IMR-90 (cell line): ENCODE measurements around the gene KLK1. TPM values are rescaled to one million over a fixed set of nuclear protein-coding genes. Genes with fewer than 3 reads are reported as not detected.

Experiments used
- ATAC-seq: fragments of 200-7000 bp; cut with Tn5 transposase; 2 replicates; pipeline ENCODE4 v1.9.1; 2020; ENCODE audit warnings: low read depth, mild to moderate bottlenecking, moderate library complexity
- BruUV-seq: library from RNA; stranded (reverse); fragments of 400-500 nt; replicated peaks from 2 replicates; lab custom pipeline; 2021; lab: Mats Ljungman, UMichigan
- CTCF ChIA-PET: fragments of 300-600 bp; formaldehyde crosslinking; extraction: SDS; loops from one replicate; lab custom pipeline; 2021; ENCODE audit warnings: antibody characterized with exemption; lab: Yijun Ruan, JAX
- POLR2A ChIA-PET: fragments of 300-600 bp; sonication (Branson Sonifier 250); formaldehyde crosslinking; loops from one replicate; lab custom pipeline; 2022; ENCODE audit warnings: antibody characterized with exemption; ENCODE audit not compliant: unreplicated experiment; lab: Charles Lee
- DNase-seq: peaks from one replicate; pipeline ENCODE4 v3.0.0; 2013
- H2AFZ ChIP-seq: replicated peaks from 2 replicates; pipeline ENCODE3; 2013; ENCODE audit warnings: low read length, mild to moderate bottlenecking; ENCODE audit not compliant: poor library complexity
- H2AK5ac ChIP-seq: 2 replicates; pipeline ENCODE4 v1.6.1; 2013; ENCODE audit warnings: low read depth, low read length, inconsistent platforms
- H2AK9ac ChIP-seq: replicated peaks from 2 replicates; pipeline ENCODE3; 2013; ENCODE audit warnings: mild to moderate bottlenecking, low read depth, low read length, moderate library complexity; ENCODE audit not compliant: poor library complexity
- H2BK120ac ChIP-seq: 2 replicates; pipeline ENCODE4 v1.6.1; 2013; ENCODE audit warnings: low read depth, low read length, inconsistent platforms
- H2BK15ac ChIP-seq: 3 replicates; pipeline ENCODE4 v1.6.1; 2013; ENCODE audit warnings: low read depth, low read length, inconsistent platforms
- H2BK20ac ChIP-seq: 2 replicates; pipeline ENCODE4 v1.6.1; 2013; ENCODE audit warnings: low read depth, mild to moderate bottlenecking, inconsistent platforms, low read length, moderate library complexity
- H2BK5ac ChIP-seq: 2 replicates; pipeline ENCODE4 v1.6.1; 2013; ENCODE audit warnings: mild to moderate bottlenecking, low read depth, low read length, inconsistent platforms; ENCODE audit not compliant: poor library complexity, severe bottlenecking
- H3K14ac ChIP-seq: replicated peaks from 2 replicates; pipeline ENCODE4 v1.6.1; 2013; ENCODE audit warnings: low read depth, low read length, inconsistent platforms
- H3K18ac ChIP-seq: 2 replicates; pipeline ENCODE4 v1.6.1; 2013; ENCODE audit warnings: low read depth, low read length, control low read depth
- H3K23ac ChIP-seq: 2 replicates; pipeline ENCODE4 v1.6.1; 2013; ENCODE audit warnings: low read depth, low read length, inconsistent platforms
- H3K27ac ChIP-seq: 2 replicates; pipeline ENCODE4 v1.5.1; 2013; ENCODE audit warnings: mild to moderate bottlenecking, control low read depth, low read length; ENCODE audit not compliant: insufficient read depth
- H3K27me3 ChIP-seq: 2 replicates; pipeline ENCODE4 v1.6.1; 2013; ENCODE audit warnings: low read length; ENCODE audit not compliant: control insufficient read depth, insufficient read depth
- H3K36me3 ChIP-seq: 2 replicates; pipeline ENCODE4 v1.6.1; 2013; ENCODE audit warnings: low read length, mixed read lengths; ENCODE audit not compliant: control insufficient read depth, insufficient read depth
- H3K4ac ChIP-seq: 2 replicates; pipeline ENCODE4 v1.6.1; 2013; ENCODE audit warnings: low read depth, low read length, inconsistent platforms
- H3K4me1 ChIP-seq: 2 replicates; pipeline ENCODE4 v1.6.1; 2013; ENCODE audit warnings: low read length, mixed read lengths; ENCODE audit not compliant: control insufficient read depth, insufficient read depth
- H3K4me2 ChIP-seq: 2 replicates; pipeline ENCODE4 v1.6.1; 2013; ENCODE audit warnings: low read depth, mild to moderate bottlenecking, control low read depth, low read length, moderate library complexity
- H3K4me3 ChIP-seq: 2 replicates; pipeline ENCODE4 v1.5.1; 2013; ENCODE audit warnings: low read depth, mild to moderate bottlenecking, control low read depth, low read length, moderate library complexity; ENCODE audit not compliant: insufficient read depth
- H3K56ac ChIP-seq: 2 replicates; pipeline ENCODE4 v1.6.1; 2013; ENCODE audit warnings: low read length, inconsistent platforms; ENCODE audit not compliant: insufficient read depth; ENCODE audit errors: extremely low read depth
- H3K79me1 ChIP-seq, 2 experiments: 2 replicates each; pipeline ENCODE4 v1.6.1; 2013; ENCODE audit warnings: low read length in 2 of 2, inconsistent platforms in 1 of 2, low read depth in 1 of 2
- H3K9ac ChIP-seq: 2 replicates; pipeline ENCODE4 v1.6.1; 2013; ENCODE audit warnings: low read depth, low read length, control low read depth
- H3K9me1 ChIP-seq: 2 replicates; pipeline ENCODE4 v1.6.1; 2013; ENCODE audit warnings: low read length, inconsistent platforms; ENCODE audit not compliant: insufficient read depth
- H3K9me3 ChIP-seq: 2 replicates; pipeline ENCODE4 v1.6.1; 2013; ENCODE audit warnings: low read length; ENCODE audit not compliant: control insufficient read depth, insufficient read depth
- H4K20me1 ChIP-seq: 2 replicates; pipeline ENCODE4 v1.6.1; 2013; ENCODE audit warnings: low read length, inconsistent platforms; ENCODE audit not compliant: insufficient read depth
- H4K5ac ChIP-seq: 2 replicates; pipeline ENCODE4 v1.6.1; 2013; ENCODE audit warnings: mild to moderate bottlenecking, low read depth, low read length, control low read depth
- H4K8ac ChIP-seq, 2 experiments: 2 replicates each; pipeline ENCODE4 v1.6.1; 2013; ENCODE audit warnings: low read depth in 2 of 2, low read length in 2 of 2, control low read depth in 1 of 2, inconsistent platforms in 1 of 2
- H4K91ac ChIP-seq: 2 replicates; pipeline ENCODE4 v1.6.1; 2013; ENCODE audit warnings: low read depth, low read length, inconsistent platforms; ENCODE audit not compliant: insufficient read depth
- BHLHE40 ChIP-seq: fragments of 150-350 bp; IDR thresholded peaks from 2 replicates; pipeline ENCODE4 v1.6.1; 2016; ENCODE audit warnings: mild to moderate bottlenecking, low read depth, low read length
- CEBPB ChIP-seq: IDR thresholded peaks from 2 replicates; pipeline ENCODE4 v1.6.1; 2012; ENCODE audit warnings: low read depth, low read length, improper control_type of control experiment
- CHD1 ChIP-seq: IDR thresholded peaks from 2 replicates; pipeline ENCODE4 v1.6.1; 2012; ENCODE audit warnings: low read depth, low read length, improper control_type of control experiment
- FOS ChIP-seq: fragments of 150-350 bp; IDR thresholded peaks from 2 replicates; pipeline ENCODE4 v1.6.1; 2016; ENCODE audit warnings: low read depth, low read length
- MAFK ChIP-seq: IDR thresholded peaks from 2 replicates; pipeline ENCODE4 v1.6.1; 2012; ENCODE audit warnings: low read depth, low read length, improper control_type of control experiment
- MAZ ChIP-seq: IDR thresholded peaks from 2 replicates; pipeline ENCODE4 v1.6.1; 2012; ENCODE audit warnings: low read depth, mild to moderate bottlenecking, low read length, improper control_type of control experiment, moderate library complexity, borderline replicate concordance
- MXI1 ChIP-seq: IDR thresholded peaks from 2 replicates; pipeline ENCODE4 v1.6.1; 2012; ENCODE audit warnings: low read depth, mild to moderate bottlenecking, low read length, moderate library complexity, borderline replicate concordance
- NFE2L2 ChIP-seq: fragments of 150-350 bp; IDR thresholded peaks from 2 replicates; pipeline ENCODE4 v1.6.1; 2016; ENCODE audit warnings: low read depth, mild to moderate bottlenecking, low read length
- POLR2A ChIP-seq: IDR thresholded peaks from 2 replicates; pipeline ENCODE4 v1.6.1; 2012; ENCODE audit warnings: mild to moderate bottlenecking, low read depth, low read length
- RAD21 ChIP-seq: IDR thresholded peaks from 2 replicates; pipeline ENCODE4 v1.6.1; 2012; ENCODE audit warnings: low read length, improper control_type of control experiment
- RCOR1 ChIP-seq: IDR thresholded peaks from 2 replicates; pipeline ENCODE4 v1.6.1; 2012; ENCODE audit warnings: mild to moderate bottlenecking, low read length, improper control_type of control experiment; ENCODE audit not compliant: insufficient replicate concordance
- RFX5 ChIP-seq: IDR thresholded peaks from 2 replicates; pipeline ENCODE4 v1.8.0; 2012; ENCODE audit warnings: low read depth, mild to moderate bottlenecking, low read length, moderate library complexity
- SMC3 ChIP-seq: fragments of 150-350 bp; IDR thresholded peaks from 2 replicates; pipeline ENCODE4 v1.6.1; 2016; ENCODE audit warnings: low read depth, mild to moderate bottlenecking, antibody characterized with exemption, low read length, moderate library complexity
- WGBS, 2 experiments: methylation state at CpG; one replicate each; pipeline versions ENCODE4 v1.1.5 to v1.1.7; 2013; ENCODE audit warnings: missing lambda C conversion rate in 2 of 2; ENCODE audit not compliant: insufficient read length in 1 of 2; ENCODE audit errors: extremely low coverage in 2 of 2; 5-methylcytosine and 5-hydroxymethylcytosine counted together
- dilution Hi-C: fragments of 300-500 bp; cut with HindIII; formaldehyde crosslinking; loops from one replicate; pipeline ENCODE4 v1.14.3; 2018; ENCODE audit warnings: low sequenced_read_pairs; ENCODE audit not compliant: unreplicated experiment
- in situ Hi-C: fragments of 300-500 bp; cut with MboI; formaldehyde crosslinking; loops from 3 replicates; pipeline ENCODE4 v1.14.3; 2019; ENCODE audit warnings: low sequenced_read_pairs, inconsistent platforms, mixed read lengths
- intact Hi-C: fragments of 100-400 bp; cut with micrococcal nuclease; formaldehyde crosslinking; loops from 2 replicates; pipeline ENCODE4 v1.10.0; 2022
- polyA plus RNA-seq, 3 experiments: library from polyadenylated mRNA; depleted of rRNA; stranded (reverse); fragments of >200 nt; gene quantifications; 2 replicates each; pipeline ENCODE4 v1.2.3, GENCODE V29; 2012; ENCODE audit warnings: low replicate concordance in 1 of 3
- total RNA-seq: library from RNA; depleted of rRNA; stranded (reverse); fragments of >200 nt; gene quantifications from 2 replicates; pipeline ENCODE4 v1.2.3, GENCODE V29; 2012
- TF ChIP-seq, protein P1 (sequence below): conservative IDR thresholded peaks from 2 replicates; pipeline ENCODE4 v1.5.1; 2012; ENCODE audit warnings: mild to moderate bottlenecking, low read depth, low read length, improper control_type of control experiment
- TF ChIP-seq, protein P2 (sequence below): fragments of 150-350 bp; IDR thresholded peaks from 2 replicates; pipeline ENCODE4 v1.6.1; 2016; ENCODE audit warnings: low read depth, mild to moderate bottlenecking, low read length, moderate library complexity, borderline replicate concordance
- TF ChIP-seq, protein P3 (sequence below): fragments of 150-350 bp; IDR thresholded peaks from 2 replicates; pipeline ENCODE4 v1.6.1; 2017; ENCODE audit warnings: mild to moderate bottlenecking, antibody characterized with exemption, low read length, low read depth

Gene KLK1
- total and polyA plus RNA-seq, 2 of the 4 experiments (the other 2 are of a cell fraction), result not detected

DNA sequence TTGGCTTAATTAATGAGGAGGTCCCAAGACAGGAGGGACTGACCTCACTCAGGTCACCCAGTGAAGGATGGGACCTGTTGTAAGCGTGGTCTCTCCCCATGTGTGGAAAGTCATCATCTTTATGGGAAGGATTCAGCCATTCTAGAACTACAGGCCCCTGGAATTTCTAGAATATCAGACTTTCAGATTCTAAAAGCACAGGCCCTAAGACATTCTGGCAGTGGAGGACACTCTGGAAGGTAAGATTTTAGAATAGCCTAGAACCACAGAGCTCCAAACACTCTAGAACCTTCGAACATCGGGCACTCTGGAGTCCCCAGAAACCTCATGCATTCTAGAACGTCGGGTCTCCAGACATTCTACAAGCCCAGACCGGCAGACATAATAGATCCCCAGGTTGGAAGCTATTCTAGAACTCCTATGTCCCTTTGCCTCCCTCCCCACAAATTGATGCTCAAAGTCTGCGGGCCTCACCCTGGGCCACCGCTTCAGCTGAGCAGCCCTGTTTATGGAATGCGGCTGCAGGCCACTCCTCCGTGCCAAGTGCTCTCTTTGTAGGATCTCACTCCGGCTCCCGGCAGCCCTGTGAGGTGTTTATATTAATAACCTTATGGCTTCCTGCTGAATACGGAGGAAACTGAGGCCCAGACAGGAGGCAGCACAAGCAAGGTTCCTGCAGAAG lies 11.7 kb upstream of the KLK1 start:
- no peak overlapping the region for H4K91ac ChIP-seq
- no peak overlapping the region for H3K4ac ChIP-seq
- H3K4me1 ChIP-seq, result no peaks in the 10 kb centered on the region
- no peak for DNase-seq
- no peak overlapping the region for H3K14ac ChIP-seq
- 42% methylated on average over 3 of the region's 13 CpGs; no CpG with 5 or more reads in 1 of the 2 experiments for WGBS, 2 experiments
- no peak overlapping the region; the same call in 1 of the 2 replicates for H3K23ac ChIP-seq
- peak overlapping the region; percentile 54 for H3K9ac ChIP-seq
- no TSS peak for BruUV-seq
- ChIA-PET CTCF (no interaction called here), POLR2A (no interaction called here)
- no peak overlapping the region; the same call in 1 of the 2 replicates for H3K18ac ChIP-seq
- H3K27ac ChIP-seq, result no peak overlapping the region
- H2AFZ ChIP-seq, result peak overlapping the region; percentile 94
- H3K36me3 ChIP-seq, result no peaks in the 10 kb centered on the region
- H4K5ac ChIP-seq, result no peak overlapping the region
- dilution Hi-C loops, result no loop called here
- no peak overlapping the region for H2AK5ac ChIP-seq
- H2BK15ac ChIP-seq, result no peak overlapping the region
- H4K20me1 ChIP-seq, result no peaks in the 10 kb centered on the region
- peak overlapping the region; percentile 69 for H3K4me3 ChIP-seq
- H3K9me1 ChIP-seq, result no peaks in the 10 kb centered on the region
- H4K8ac ChIP-seq, result peak overlapping the region; percentile 41 to 86; a peak in 2 of 4 replicates
- H3K9me3 ChIP-seq, result no peaks in the 10 kb centered on the region
- in situ Hi-C loops, result no loop called here
- peak overlapping the region; percentile 17 for H2AK9ac ChIP-seq
- H3K4me2 ChIP-seq, result peak overlapping the region; percentile 91
- no peaks in the 10 kb centered on the region for H3K27me3 ChIP-seq
- H2BK20ac ChIP-seq, result no peak overlapping the region
- H3K56ac ChIP-seq, result no peak overlapping the region
- intact Hi-C loops, result no loop called here
- no peaks in the 10 kb centered on the region for H3K79me1 ChIP-seq
- H2BK5ac ChIP-seq, result no peak overlapping the region
- TF ChIP-seq MXI1 (no peak), RCOR1 (no peak), BHLHE40 (no peak), MAFK (no peak), MAZ (no peak), CHD1 (no peak), RAD21 (no peak), FOS (no peak), RFX5 (no peak), SMC3 (no peak), POLR2A (no peak), NFE2L2 (no peak), CEBPB (no peak)
- TF ChIP-seq, protein P1, sequence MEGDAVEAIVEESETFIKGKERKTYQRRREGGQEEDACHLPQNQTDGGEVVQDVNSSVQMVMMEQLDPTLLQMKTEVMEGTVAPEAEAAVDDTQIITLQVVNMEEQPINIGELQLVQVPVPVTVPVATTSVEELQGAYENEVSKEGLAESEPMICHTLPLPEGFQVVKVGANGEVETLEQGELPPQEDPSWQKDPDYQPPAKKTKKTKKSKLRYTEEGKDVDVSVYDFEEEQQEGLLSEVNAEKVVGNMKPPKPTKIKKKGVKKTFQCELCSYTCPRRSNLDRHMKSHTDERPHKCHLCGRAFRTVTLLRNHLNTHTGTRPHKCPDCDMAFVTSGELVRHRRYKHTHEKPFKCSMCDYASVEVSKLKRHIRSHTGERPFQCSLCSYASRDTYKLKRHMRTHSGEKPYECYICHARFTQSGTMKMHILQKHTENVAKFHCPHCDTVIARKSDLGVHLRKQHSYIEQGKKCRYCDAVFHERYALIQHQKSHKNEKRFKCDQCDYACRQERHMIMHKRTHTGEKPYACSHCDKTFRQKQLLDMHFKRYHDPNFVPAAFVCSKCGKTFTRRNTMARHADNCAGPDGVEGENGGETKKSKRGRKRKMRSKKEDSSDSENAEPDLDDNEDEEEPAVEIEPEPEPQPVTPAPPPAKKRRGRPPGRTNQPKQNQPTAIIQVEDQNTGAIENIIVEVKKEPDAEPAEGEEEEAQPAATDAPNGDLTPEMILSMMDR, result no peak
- TF ChIP-seq, protein P2, sequence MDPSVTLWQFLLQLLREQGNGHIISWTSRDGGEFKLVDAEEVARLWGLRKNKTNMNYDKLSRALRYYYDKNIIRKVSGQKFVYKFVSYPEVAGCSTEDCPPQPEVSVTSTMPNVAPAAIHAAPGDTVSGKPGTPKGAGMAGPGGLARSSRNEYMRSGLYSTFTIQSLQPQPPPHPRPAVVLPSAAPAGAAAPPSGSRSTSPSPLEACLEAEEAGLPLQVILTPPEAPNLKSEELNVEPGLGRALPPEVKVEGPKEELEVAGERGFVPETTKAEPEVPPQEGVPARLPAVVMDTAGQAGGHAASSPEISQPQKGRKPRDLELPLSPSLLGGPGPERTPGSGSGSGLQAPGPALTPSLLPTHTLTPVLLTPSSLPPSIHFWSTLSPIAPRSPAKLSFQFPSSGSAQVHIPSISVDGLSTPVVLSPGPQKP, result no peak
- TF ChIP-seq, protein P3, sequence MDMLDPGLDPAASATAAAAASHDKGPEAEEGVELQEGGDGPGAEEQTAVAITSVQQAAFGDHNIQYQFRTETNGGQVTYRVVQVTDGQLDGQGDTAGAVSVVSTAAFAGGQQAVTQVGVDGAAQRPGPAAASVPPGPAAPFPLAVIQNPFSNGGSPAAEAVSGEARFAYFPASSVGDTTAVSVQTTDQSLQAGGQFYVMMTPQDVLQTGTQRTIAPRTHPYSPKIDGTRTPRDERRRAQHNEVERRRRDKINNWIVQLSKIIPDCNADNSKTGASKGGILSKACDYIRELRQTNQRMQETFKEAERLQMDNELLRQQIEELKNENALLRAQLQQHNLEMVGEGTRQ, result no peak
- peak; percentile 64 for ATAC-seq
- H2BK120ac ChIP-seq, result no peak overlapping the region
